ENCODE results near the gene NOL3.

The NOL3 gene

GRCh38 chr16:67142342-67142741 is 28.0 kb upstream of the NOL3 start:
- no peak for DNase-seq (ENCODE audit: low read depth)
- H3K4me3 ChIP-seq (ENCODE audit: low read depth, low read length) = no peak overlapping the region
- TF ChIP-seq CTCF (conservative IDR thresholded peaks at IDR 0.05; ENCODE audit: low read depth, low read length) = no peak

DNA sequence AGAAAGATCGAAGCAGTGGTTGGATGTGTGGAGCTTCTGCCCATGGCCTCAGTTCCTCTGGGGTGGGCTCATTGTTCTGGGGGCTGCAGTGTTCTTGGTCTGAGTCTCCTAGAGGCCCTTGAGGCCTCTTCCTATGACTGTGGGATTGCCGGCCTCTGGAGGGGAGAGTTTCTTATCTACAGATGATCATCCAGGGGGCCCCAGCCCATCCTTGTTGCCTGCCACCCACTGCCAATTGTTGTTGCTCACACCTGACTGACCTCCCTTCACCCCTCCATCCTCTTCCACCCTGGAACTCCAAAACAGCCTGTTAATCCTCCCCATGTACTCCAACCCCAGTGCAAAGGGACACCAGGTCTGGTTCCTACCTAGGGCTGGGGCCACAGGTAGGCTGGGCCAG is 25.4 kb upstream of the NOL3 start:
- no peak for TF ChIP-seq CTCF (conservative IDR thresholded peaks at IDR 0.05; ENCODE audit: low read depth, low read length)
- DNase-seq (ENCODE audit: low read depth) = no peak
- no peak overlapping the region for H3K4me3 ChIP-seq (ENCODE audit: low read depth, low read length)

- no peak overlapping the region for H3K4me3 ChIP-seq (ENCODE audit: low read depth, low read length)
- TF ChIP-seq CTCF (conservative IDR thresholded peaks at IDR 0.05; ENCODE audit: low read depth, low read length) = no peak
- no peak for DNase-seq (ENCODE audit: low read depth)
Observed at GRCh38 chr16:67145746-67146145, 24.6 kb upstream of the NOL3 start.

- no peak overlapping the region for H3K4me3 ChIP-seq (ENCODE audit: low read depth, low read length)
- peak; percentile 32 for TF ChIP-seq CTCF (conservative IDR thresholded peaks at IDR 0.05; ENCODE audit: low read depth, low read length)
- no peak for DNase-seq (ENCODE audit: low read depth)
Observed at GRCh38 chr16:67146523-67147357, 23.6 kb upstream of the NOL3 start.

DNA sequence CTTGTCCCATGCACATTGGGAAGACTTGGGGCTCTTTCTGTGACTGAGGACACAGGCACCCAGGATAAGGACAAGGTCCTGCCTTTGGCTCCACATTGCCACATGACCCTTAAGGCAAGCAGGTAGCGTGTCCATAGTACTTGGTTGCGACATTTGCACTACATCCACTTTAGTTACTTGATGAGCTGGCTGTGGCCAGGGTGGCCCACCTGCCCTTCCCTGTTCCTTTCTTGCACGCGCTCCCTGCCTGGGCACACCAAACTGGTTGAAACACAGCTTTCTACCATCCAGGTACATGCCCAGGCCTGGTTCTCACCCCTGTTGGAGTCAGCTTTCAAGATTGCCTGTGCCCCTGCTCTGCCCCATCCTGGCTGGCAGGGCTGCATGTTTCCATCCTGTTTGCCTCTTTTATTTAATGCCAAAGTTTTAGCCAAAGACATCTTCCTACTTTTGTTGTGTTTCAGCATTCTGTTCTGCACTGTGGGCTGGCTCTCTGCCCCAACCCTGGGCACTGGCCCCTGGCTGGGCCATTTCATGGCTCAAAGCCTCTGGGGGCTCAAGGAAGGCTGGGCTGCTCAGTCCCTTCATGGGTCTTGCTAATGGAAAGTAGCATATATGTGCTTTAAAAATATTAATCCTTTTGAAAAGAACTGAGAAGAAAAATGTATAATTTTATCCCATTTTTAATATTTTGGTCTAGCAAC is 22.7 kb upstream of the NOL3 start:
- TF ChIP-seq CTCF (conservative IDR thresholded peaks at IDR 0.05; ENCODE audit: low read depth, low read length) = no peak
- no peak for DNase-seq (ENCODE audit: low read depth)
- H3K4me3 ChIP-seq (ENCODE audit: low read depth, low read length) = no peak overlapping the region

DNA sequence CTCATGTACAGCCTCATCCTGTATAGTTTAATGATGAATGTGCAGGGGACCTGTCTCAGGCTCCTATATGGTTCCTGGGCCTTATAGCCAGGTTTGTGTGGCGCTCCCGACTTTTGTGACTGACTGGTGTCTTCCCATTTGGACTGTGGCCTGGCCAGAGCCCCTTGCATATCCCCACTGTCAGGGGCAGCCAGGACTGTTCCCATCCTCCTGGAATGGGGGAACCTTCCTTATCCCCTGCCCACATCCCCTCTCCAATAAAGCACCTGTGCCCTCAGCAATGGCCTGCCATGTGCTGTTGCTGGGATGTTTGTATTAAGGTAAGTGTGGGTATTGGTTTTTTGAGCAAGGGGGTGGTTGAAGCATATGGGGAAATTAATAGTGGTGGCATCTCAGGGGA is 22.1 kb upstream of the NOL3 start:
- no peak overlapping the region for H3K4me3 ChIP-seq (ENCODE audit: low read depth, low read length)
- TF ChIP-seq CTCF (conservative IDR thresholded peaks at IDR 0.05; ENCODE audit: low read depth, low read length) = no peak
- no peak for DNase-seq (ENCODE audit: low read depth)

Measured in choroid plexus epithelial cell (primary cell).